Keratinocyte (primary cell): Measurements from ENCODE around the gene OXSR1.

Experiments
- CTCF ChIP-seq, 3 experiments: IDR thresholded peaks in 1 of 3; conservative IDR thresholded peaks in 1 of 3; optimal IDR thresholded peaks in 1 of 3; 2 replicates in 2 of 3; 3 replicates in 1 of 3; pipeline versions ENCODE3 to v1.5.1; 2011; ENCODE audit warnings: low read length in 3 of 3, mild to moderate bottlenecking in 3 of 3, moderate library complexity in 2 of 3, control low read depth in 1 of 3, inconsistent platforms in 1 of 3; ENCODE audit not compliant: insufficient read depth in 2 of 3; ENCODE audit errors: extremely low read depth in 1 of 3
- EZH2 ChIP-seq: IDR thresholded peaks from one replicate; pipeline ENCODE4 v1.6.1; 2012; ENCODE audit warnings: inconsistent platforms, mild to moderate bottlenecking, low read length, moderate library complexity

DNA sequence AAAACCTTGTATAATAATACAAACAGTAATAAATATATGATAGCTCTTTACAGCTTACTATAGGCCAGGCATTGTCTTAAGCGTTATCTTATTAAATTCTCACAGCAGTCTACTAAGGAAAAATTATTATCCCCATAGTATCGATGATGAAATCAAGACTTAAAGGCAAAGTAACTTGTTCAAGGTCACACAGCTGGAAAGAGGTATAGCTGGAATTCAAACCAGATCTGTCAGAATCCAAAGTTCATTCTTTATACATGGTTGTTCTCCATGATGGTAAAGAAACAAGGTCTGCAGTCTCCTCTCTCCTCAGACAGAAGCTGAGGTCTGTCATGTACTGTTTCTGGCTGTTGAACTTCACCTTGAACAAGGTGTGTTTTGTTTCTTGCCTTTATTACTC lies 84.9 kb downstream of the OXSR1 start:
- TF ChIP-seq EZH2 (no peak), CTCF (optimal IDR thresholded peaks at IDR 0.05 in 1 of 3, IDR thresholded peaks at IDR 0.05 in 1 of 3, conservative IDR thresholded peaks at IDR 0.05 in 1 of 3; ENCODE audit: extremely low read depth in 1 of 3, insufficient read depth in 2 of 3, low read length in 3 of 3) (no peak)
